HG03066 (cell line): ENCODE results near the gene IRF7.
A peak's percentile ranks its signal among the peaks of the same experiment; 100 is the strongest.
"Not testable (repeated sequence)": the region's sequence is repeated elsewhere in the genome, so short reads cannot be mapped to it uniquely, and the experiment has no call there.

Source experiments
- ATAC-seq: cut with Tn5 transposase; IDR thresholded peaks from one replicate; pipeline ENCODE4 v1.9.1; 2021; ENCODE audit warnings: low read depth; ENCODE audit not compliant: unreplicated experiment

Gene IRF7

GRCh38 chr11:587546-587945, 28.2 kb downstream of the IRF7 start:
- no peak for ATAC-seq

GRCh38 chr11:586376-587316, 29.1 kb downstream of the IRF7 start:
- ATAC-seq = no peak

- no peak for ATAC-seq
These were observed 31.5 kb downstream of the IRF7 start for GRCh38 chr11:584287-584686.

GRCh38 chr11:581752-582151, 34.0 kb downstream of the IRF7 start:
- no peak for ATAC-seq

GRCh38 chr11:581342-581741, 34.4 kb downstream of the IRF7 start:
- no peak for ATAC-seq

- no peak for ATAC-seq
These were observed 35.7 kb downstream of the IRF7 start for GRCh38 chr11:579830-580601.

- no peak for ATAC-seq
These were observed 37.3 kb downstream of the IRF7 start for GRCh38 chr11:578276-579035.

- no peak for ATAC-seq
These were observed 38.2 kb downstream of the IRF7 start for GRCh38 chr11:577611-577894.

GRCh38 chr11:576811-577610, 38.7 kb downstream of the IRF7 start:
- ATAC-seq = no peak

- ATAC-seq = peak; percentile 79
These were observed 39.6 kb downstream of the IRF7 start, which contains the start of gene PHRF1 for GRCh38 chr11:575996-576768. PHRF1 (plus strand) TSS chr11:576470; CDS start chr11:581513, 5,043 bp downstream.

- peak; percentile 46 for ATAC-seq
These were observed 40.3 kb downstream of the IRF7 start for GRCh38 chr11:575313-575995.

- peak; percentile 5 for ATAC-seq
These were observed 41.0 kb downstream of the IRF7 start for GRCh38 chr11:574632-575312.

- ATAC-seq = not testable (repeated sequence)
These were observed 41.6 kb downstream of the IRF7 start for GRCh38 chr11:574031-574570.

- ATAC-seq = no peak
These were observed 42.5 kb downstream of the IRF7 start for GRCh38 chr11:573146-573759.

- no peak for ATAC-seq
These were observed 44.0 kb downstream of the IRF7 start for GRCh38 chr11:571802-572185.

GRCh38 chr11:569158-569885, 46.4 kb downstream of the IRF7 start:
- ATAC-seq = no peak
